NK-92 (cell line): ENCODE results near the gene CPAMD8.

Experiments
- DNase-seq: peaks from one replicate; lab custom pipeline; 2025; ENCODE audit not compliant: unreplicated experiment; lab: John Stamatoyannopoulos, UW

The CPAMD8 gene

DNA sequence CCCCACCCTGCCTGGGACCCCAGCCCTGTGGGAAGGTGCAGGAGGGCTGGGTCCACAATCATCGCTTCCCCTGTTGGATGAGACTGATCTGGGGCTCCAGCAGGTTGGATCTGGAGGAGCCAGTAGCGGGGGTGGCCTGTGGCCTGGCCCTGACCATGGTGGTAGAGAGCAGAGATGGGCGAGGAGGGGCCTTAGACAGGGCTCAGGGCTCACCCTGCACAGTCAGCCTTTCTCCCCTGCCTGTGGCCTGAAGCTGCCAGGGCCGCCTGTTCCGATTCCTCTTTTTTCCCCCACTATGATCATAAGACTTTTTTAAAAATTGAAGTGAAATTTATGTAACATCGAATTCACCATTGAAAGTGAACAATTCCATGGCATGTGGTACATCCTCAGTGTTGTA lies 179.2 kb downstream of the CPAMD8 start:
- DNase-seq = no peak

DNA sequence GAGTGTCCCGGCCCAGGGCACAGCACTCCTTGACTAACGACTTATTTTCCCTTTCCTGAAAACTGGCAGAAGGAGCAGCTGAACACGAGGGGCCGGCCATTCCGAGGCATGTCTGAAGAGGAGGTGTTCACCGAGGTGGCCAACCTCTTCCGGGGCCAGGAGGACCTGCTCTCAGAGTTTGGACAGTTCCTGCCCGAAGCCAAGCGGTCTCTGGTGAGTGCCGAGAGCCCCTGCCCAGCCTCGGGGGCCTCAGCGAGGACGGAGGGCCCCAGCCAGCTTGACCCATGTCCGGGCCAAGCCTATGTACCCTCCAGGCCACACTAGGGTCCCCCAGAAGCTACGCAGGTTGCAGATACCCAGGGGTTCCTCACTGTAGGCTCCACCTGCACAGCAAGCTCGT lies 179.7 kb downstream of the CPAMD8 start:
- DNase-seq = no peak
